ENCODE measurements around the gene CORO2A. TPM values are rescaled to one million over a fixed set of nuclear protein-coding genes. Genes with fewer than 3 reads are reported as not detected.

CORO2A gene, protein sequence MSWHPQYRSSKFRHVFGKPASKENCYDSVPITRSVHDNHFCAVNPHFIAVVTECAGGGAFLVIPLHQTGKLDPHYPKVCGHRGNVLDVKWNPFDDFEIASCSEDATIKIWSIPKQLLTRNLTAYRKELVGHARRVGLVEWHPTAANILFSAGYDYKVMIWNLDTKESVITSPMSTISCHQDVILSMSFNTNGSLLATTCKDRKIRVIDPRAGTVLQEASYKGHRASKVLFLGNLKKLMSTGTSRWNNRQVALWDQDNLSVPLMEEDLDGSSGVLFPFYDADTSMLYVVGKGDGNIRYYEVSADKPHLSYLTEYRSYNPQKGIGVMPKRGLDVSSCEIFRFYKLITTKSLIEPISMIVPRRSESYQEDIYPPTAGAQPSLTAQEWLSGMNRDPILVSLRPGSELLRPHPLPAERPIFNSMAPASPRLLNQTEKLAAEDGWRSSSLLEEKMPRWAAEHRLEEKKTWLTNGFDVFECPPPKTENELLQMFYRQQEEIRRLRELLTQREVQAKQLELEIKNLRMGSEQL
- total RNA-seq (2021; fragmentation: NEBNext Ultra II Directional; extraction: Animal tissue kit (Norgen Biotek cat#: 25700)): 26.2 and 27.9 TPM in 2 replicates
- 13.7 and 15.3 TPM in 2 replicates for polyA plus RNA-seq (2011; rRNA removed)
- 17.8 TPM for polyA plus RNA-seq (2011; cell fraction: cytosol; rRNA removed)
- 10.6 TPM for polyA plus RNA-seq (2011; cell fraction: nucleus; rRNA removed)
- 13.2 to 15.8 TPM (median 13.7 TPM) in 4 replicates for polyA plus RNA-seq (2012, experiment 1 of 2)
- 5.4 TPM for polyA plus RNA-seq (2012, experiment 2 of 2)
- 25.8 TPM for polyA plus RNA-seq (2013, experiment 1 of 2)
- polyA plus RNA-seq (2013, experiment 2 of 2): 26.8 TPM
- 26.1 and 31.3 TPM in 2 replicates for polyA minus RNA-seq (2011; rRNA and poly(A)+ RNA removed)
- 13.2 TPM for polyA minus RNA-seq (2011; cell fraction: cytosol; rRNA and poly(A)+ RNA removed)
- 8.3 TPM for polyA minus RNA-seq (2011; cell fraction: nucleus; rRNA and poly(A)+ RNA removed)
- long read RNA-seq, experiment 1, partial matches to known transcripts: 0 of 18 reads
- long read RNA-seq, experiment 1, other reads (novel, unspliced or antisense): 18 of 18 reads
- long read RNA-seq, experiment 2, full-length matches to known transcripts: 2 of 4 reads
- long read RNA-seq, experiment 2, partial matches to known transcripts: 0 of 4 reads
- long read RNA-seq, experiment 2, other reads (novel, unspliced or antisense): 2 of 4 reads

DNA sequence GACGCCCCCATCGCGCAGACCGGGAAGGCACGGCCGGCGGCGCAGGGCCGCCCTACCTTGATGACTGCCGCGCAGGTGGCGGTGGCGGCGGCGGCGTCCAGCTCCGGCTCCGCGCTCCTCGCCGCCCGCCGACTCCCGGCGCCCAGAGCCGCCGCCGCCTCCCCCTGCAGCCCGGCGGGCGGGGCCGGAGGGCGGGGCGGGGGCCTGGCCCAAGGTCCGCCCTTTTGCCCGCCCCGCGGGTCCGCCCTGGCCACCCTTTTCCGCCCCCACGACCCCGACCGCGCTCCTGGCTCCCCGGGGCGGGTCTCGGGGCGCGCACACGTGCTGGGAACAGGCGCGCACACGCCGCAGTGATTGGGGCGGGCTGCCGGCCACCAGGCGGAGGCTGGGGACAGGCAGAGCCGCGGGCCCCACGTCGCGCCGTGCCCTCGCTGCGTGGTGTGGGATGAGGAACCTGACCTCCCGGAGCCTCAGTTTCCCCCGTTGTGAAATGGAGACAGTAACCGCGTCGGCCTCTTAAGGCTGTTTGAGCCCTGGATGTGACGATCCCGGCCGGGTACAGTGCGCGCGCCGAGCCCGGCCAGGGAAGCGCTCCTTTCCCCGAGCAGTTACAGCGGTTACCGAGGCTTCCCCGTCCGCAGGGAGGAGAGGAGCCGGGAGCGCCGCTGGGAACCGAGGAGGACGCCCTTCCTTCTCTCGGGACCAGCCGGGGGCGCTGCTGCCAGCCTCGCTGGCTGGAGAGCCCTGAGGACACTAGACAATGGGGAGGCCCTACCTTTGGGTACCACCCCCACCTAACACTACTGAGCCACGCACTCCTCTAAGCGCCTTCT, at the start of gene CORO2A:
Gene CORO2A (minus strand): TSS at position 135 of the 833 bp plus-strand sequence. CDS start 34,977 bp downstream, outside the sequence.
- peak within 1 kb of the TSS; percentile 7; the same call in 1 of the 2 replicates for H2AK5ac ChIP-seq (ENCODE audit: low read depth, low read length)
- ChIA-PET CTCF (ENCODE audit: partially characterized antibody) (interaction anchor here (0.6 to 3.1 kb wide), 37 partner anchors 10 to 582 kb away, joined by 3 to 23 read pairs (median 5); partner anchors contain the start of gene TBC1D2), POLR2A (ENCODE audit: partially characterized antibody) (interaction anchor here (0.8 to 2.0 kb wide), 9 partner anchors 10 to 136 kb away, joined by 3 to 6 read pairs (median 3); partner anchors contain the start of genes NANS and TBC1D2)
- H3K18ac ChIP-seq (ENCODE audit: extremely low read depth, low read length): peak within 1 kb of the TSS; percentile 97
- H3K4me3 ChIP-seq (ENCODE audit: extremely low read depth in 1 of 4, insufficient read depth in 2 of 4, low read depth in 3 of 4, low read length in 4 of 4): peak within 1 kb of the TSS; percentile 63 to 76 (median 74)
- peak within 1 kb of the TSS; percentile 88 for H4K91ac ChIP-seq (replicated peaks; ENCODE audit: insufficient read length, low read length)
- peak within 1 kb of the TSS; percentile 95; the same call in 1 of the 2 replicates for H2BK15ac ChIP-seq (ENCODE audit: low read length)
- no peaks in the 10 kb centered on the region for H3K36me3 ChIP-seq (ENCODE audit: control insufficient read depth in 2 of 4, insufficient read depth in 4 of 4, low read length in 3 of 4)
- peaks cover 0 to 16% (median 8%) of the 10 kb centered on the region in 4 experiments; a peak in 6 of 7 replicates for H3K4me1 ChIP-seq (replicated peaks in 1 of 4; ENCODE audit: control insufficient read depth in 3 of 4, insufficient read depth in 4 of 4, low read length in 3 of 4)
- H3K79me2 ChIP-seq (ENCODE audit: control insufficient read depth in 1 of 2, insufficient read depth in 2 of 2, low read length in 2 of 2): no peaks in the 10 kb centered on the region; a peak in 2 of 4 replicates
- peaks cover 6% of the 10 kb centered on the region; the same call in 1 of the 2 replicates for H3K79me1 ChIP-seq (ENCODE audit: low read depth, low read length)
- peak within 1 kb of the TSS; percentile 18 for H3K56ac ChIP-seq (replicated peaks; ENCODE audit: insufficient read length, low read depth, low read length)
- DNase-seq (ENCODE audit: low read depth in 1 of 2, low spot score in 2 of 2): peak; percentile 57 to 88
- H3K23ac ChIP-seq (ENCODE audit: insufficient read length): no peak within 1 kb of the TSS
- peaks cover 13% of the 10 kb centered on the region for H3K23me2 ChIP-seq (ENCODE audit: low read depth, low read length)
- H3K9ac ChIP-seq (replicated peaks in 1 of 4; ENCODE audit: extremely low read depth in 1 of 4, low read depth in 3 of 4, low read length in 3 of 4): peak within 1 kb of the TSS in 2 of 4 experiments; percentile 34 to 53; a peak in 4 of 7 replicates
- no peak within 1 kb of the TSS for H4K5ac ChIP-seq (ENCODE audit: insufficient read length, low read depth, low read length)
- H3K4me2 ChIP-seq (ENCODE audit: insufficient read depth in 1 of 2, low read depth in 2 of 2, low read length in 2 of 2): peak within 1 kb of the TSS; percentile 68 to 90
- peak within 1 kb of the TSS; percentile 90; the same call in 1 of the 2 replicates for H2BK20ac ChIP-seq (ENCODE audit: low read length)
- no peaks in the 10 kb centered on the region for H3K9me3 ChIP-seq (ENCODE audit: insufficient read depth in 2 of 2, low read depth in 1 of 2, low read length in 1 of 2)
- peak within 1 kb of the TSS; percentile 38; the same call in 1 of the 2 replicates for H2AFZ ChIP-seq (ENCODE audit: low read length)
- 1% methylated on average over 41 of the region's 95 CpGs; no CpG with 5 or more reads in 1 of the 2 experiments for WGBS, 2 experiments (ENCODE audit: extremely low coverage in 1 of 2, insufficient coverage in 1 of 2, insufficient read length in 1 of 2, insufficient replicate concordance in 2 of 2, low coverage in 1 of 2, low lambda C conversion rate in 2 of 2, missing lambda C conversion rate in 1 of 2)
- FAIRE-seq: no peak
- peak within 1 kb of the TSS; percentile 59 for H2BK120ac ChIP-seq (replicated peaks; ENCODE audit: low read depth, low read length)
- H4K8ac ChIP-seq (ENCODE audit: extremely low read depth, insufficient read depth, low read length): peak within 1 kb of the TSS; percentile 58
- no peak within 1 kb of the TSS for H3K14ac ChIP-seq (ENCODE audit: insufficient read length)
- H2BK5ac ChIP-seq (ENCODE audit: low read depth, low read length): peak within 1 kb of the TSS; percentile 78; the same call in 1 of the 2 replicates
- H3K27ac ChIP-seq (ENCODE audit: low read depth, low read length): no peak within 1 kb of the TSS
- H3K27me3 ChIP-seq (replicated peaks in 1 of 4; ENCODE audit: control insufficient read depth in 3 of 4, extremely low read depth in 1 of 4, insufficient read depth in 3 of 4, low read length in 3 of 4): peaks cover 0 to 7% (median 3%) of the 10 kb centered on the region in 4 experiments; a peak in 2 of 7 replicates
- H3K4ac ChIP-seq (replicated peaks; ENCODE audit: insufficient read length, low read depth, low read length): peak within 1 kb of the TSS; percentile 53
- H2BK12ac ChIP-seq (ENCODE audit: low read depth, low read length): peak within 1 kb of the TSS; percentile 90; the same call in 1 of the 2 replicates
- H4K20me1 ChIP-seq (replicated peaks in 1 of 2; ENCODE audit: control insufficient read depth in 1 of 2, insufficient read depth in 2 of 2, low read length in 2 of 2): peaks cover 2 to 3% of the 10 kb centered on the region in 2 experiments
- 0 out of 2 replicates have a peak, but pooled peaks have one; percentile 13 for TF ChIP-seq TAF1 (IDR thresholded peaks at IDR 0.05; ENCODE audit: low read depth, low read length)
- no peak for TF ChIP-seq JUN (IDR thresholded peaks at IDR 0.05; ENCODE audit: low read depth, low read length)
- TF ChIP-seq HDAC2 (IDR thresholded peaks at IDR 0.05; ENCODE audit: borderline replicate concordance in 1 of 2, low read depth in 2 of 2, low read length in 2 of 2): peak in 1 of 2 experiments; percentile 51; a peak in 2 of 4 replicates
- TF ChIP-seq PHF8 (conservative IDR thresholded peaks at IDR 0.05; ENCODE audit: low read depth, low read length): no peak
